GM18873 (cell line): Measurements from ENCODE around the gene USB1.

Source experiments
- ATAC-seq: cut with Tn5 transposase; IDR thresholded peaks from one replicate; pipeline ENCODE4 v1.9.1; 2021; ENCODE audit warnings: mild to moderate bottlenecking, moderate library complexity, moderate number of reproducible peaks; ENCODE audit not compliant: unreplicated experiment, low FRiP score

Gene USB1

GRCh38 chr16:58030136-58030840 lies 29.1 kb downstream of the USB1 start:
- no peak for ATAC-seq

- ATAC-seq = no peak
These were observed 30.0 kb downstream of the USB1 start for GRCh38 chr16:58031016-58031800.

GRCh38 chr16:58032710-58033293 lies 31.6 kb downstream of the USB1 start:
- ATAC-seq = no peak

GRCh38 chr16:58034128-58034685 lies 33.0 kb downstream of the USB1 start:
- ATAC-seq = no peak

- no peak for ATAC-seq
These were observed 33.6 kb downstream of the USB1 start for GRCh38 chr16:58034774-58035173.

- ATAC-seq = no peak
These were observed 34.4 kb downstream of the USB1 start for GRCh38 chr16:58035356-58036170.

GRCh38 chr16:58036943-58037342 lies 35.7 kb downstream of the USB1 start:
- ATAC-seq = no peak

- ATAC-seq = no peak
These were observed 36.3 kb downstream of the USB1 start for GRCh38 chr16:58037365-58038057.

- ATAC-seq = no peak
These were observed 37.0 kb downstream of the USB1 start for GRCh38 chr16:58038219-58038641.

GRCh38 chr16:58039829-58040495 lies 38.8 kb downstream of the USB1 start:
- ATAC-seq = no peak

- no peak for ATAC-seq
These were observed 39.3 kb downstream of the USB1 start for GRCh38 chr16:58040496-58040846.

- ATAC-seq = no peak
These were observed 39.9 kb downstream of the USB1 start for GRCh38 chr16:58040945-58041627.

GRCh38 chr16:58041628-58041955 lies 40.4 kb downstream of the USB1 start:
- no peak for ATAC-seq

GRCh38 chr16:58042001-58042885 lies 41.0 kb downstream of the USB1 start:
- no peak for ATAC-seq

- ATAC-seq = no peak
These were observed 41.8 kb downstream of the USB1 start for GRCh38 chr16:58042886-58043515.

GRCh38 chr16:58043571-58044155 lies 42.5 kb downstream of the USB1 start:
- no peak for ATAC-seq
